ENCODE results near the gene HPS3.
"Not testable (repeated sequence)": the region's sequence is repeated elsewhere in the genome, so short reads cannot be mapped to it uniquely, and the experiment has no call there.

HPS3 gene

DNA sequence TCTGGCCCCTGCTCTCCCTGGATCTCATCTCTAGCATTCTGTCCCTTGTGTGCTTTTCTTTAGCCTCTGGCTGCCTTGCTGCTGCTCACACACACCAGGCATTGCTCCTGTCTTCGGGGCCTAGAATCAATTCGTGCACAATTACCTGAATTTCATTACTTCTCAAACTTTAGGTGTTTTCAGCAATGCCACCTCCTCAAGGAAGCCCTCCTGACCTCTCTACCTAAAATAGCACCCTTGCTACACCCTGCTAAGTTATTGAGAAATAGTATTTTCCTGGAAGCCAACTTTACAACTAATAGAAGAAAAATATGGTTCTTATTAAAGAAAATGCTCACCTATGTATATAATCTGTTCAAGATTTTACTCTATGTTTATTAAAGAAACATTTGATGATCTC is 51.7 kb downstream of the HPS3 start:
- TF ChIP-seq Cebpa-rat (IDR thresholded peaks at IDR 0.05): no peak
- Histone ChIP-seq H3K27ac (no peak overlapping the region), H3K27me3 (no peaks in the 10 kb centered on the region), H3K36me3 (peaks cover 7 to 33% (median 12%) of the 10 kb centered on the region in 11 experiments; a peak in 15 of 22 replicates), H3K9me3 (replicated peaks in 1 of 11) (peaks cover 0 to 13% (median 9%) of the 10 kb centered on the region in 11 experiments; a peak in 18 of 22 replicates), H3K4me2 (no peak overlapping the region), H3K9ac (no peak overlapping the region), H4K20me1 (no peaks in the 10 kb centered on the region), H3K4me3 (no peak overlapping the region), H3K4me1 (peaks cover 0 to 7% (median 0%) of the 10 kb centered on the region in 10 experiments; a peak in 1 of 20 replicates)

DNA sequence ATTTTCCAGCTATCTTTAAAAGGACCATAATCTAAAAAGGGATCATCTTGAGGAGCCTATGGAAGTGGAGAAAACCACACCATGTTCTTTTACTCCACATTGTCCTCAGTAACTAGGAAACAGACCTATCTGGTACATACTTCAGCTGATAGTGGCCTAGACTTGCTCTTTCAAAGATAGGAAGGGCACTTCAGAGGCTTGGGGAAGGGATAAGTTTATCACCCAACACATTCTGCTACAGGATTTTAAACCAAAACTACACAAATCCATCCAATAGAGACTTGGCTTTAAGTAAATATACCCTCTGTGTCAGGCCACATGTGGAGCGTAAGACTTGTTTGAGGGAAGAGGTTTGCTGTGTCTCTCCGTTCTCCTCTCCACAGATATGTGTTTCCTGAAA is 56.8 kb downstream of the HPS3 start:
- H3K4me2 ChIP-seq: no peak overlapping the region
- no peak for TF ChIP-seq Cebpa-rat (IDR thresholded peaks at IDR 0.05)
- no peaks in the 10 kb centered on the region for H3K36me3 ChIP-seq
- H3K4me1 ChIP-seq: no peaks in the 10 kb centered on the region
- no peaks in the 10 kb centered on the region for H3K9me3 ChIP-seq (replicated peaks in 1 of 11)
- no peaks in the 10 kb centered on the region for H3K27me3 ChIP-seq
- no peaks in the 10 kb centered on the region for H4K20me1 ChIP-seq
- H3K9ac ChIP-seq: no peak overlapping the region
- H3K4me3 ChIP-seq: no peak overlapping the region
- H3K27ac ChIP-seq: no peak overlapping the region

DNA sequence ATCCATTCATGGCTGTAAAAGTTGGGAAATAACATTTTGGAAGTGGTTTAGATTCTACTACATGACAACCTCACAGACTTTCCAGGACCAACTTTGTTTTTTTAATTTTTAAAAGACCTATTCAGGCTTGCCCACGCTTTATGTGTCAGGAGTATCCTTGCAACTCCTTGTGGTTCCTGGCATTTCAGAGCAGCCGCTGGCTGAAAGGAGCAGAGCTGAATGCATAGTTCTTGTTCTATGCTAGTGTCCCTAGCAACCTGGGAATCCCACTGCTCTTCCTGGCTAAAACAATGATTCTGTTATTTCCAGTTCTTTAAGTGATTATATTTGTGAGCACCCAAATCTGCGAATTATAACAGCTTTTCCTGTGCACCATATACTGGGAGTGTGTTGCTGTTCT is 57.3 kb downstream of the HPS3 start:
- Histone ChIP-seq H3K9me3 (replicated peaks in 1 of 11) (no peaks in the 10 kb centered on the region), H3K36me3 (no peaks in the 10 kb centered on the region), H3K9ac (no peak overlapping the region), H3K4me1 (no peaks in the 10 kb centered on the region), H3K4me2 (no peak overlapping the region), H3K4me3 (no peak overlapping the region), H4K20me1 (no peaks in the 10 kb centered on the region), H3K27me3 (no peaks in the 10 kb centered on the region), H3K27ac (no peak overlapping the region)
- TF ChIP-seq Cebpa-rat (IDR thresholded peaks at IDR 0.05): no peak

DNA sequence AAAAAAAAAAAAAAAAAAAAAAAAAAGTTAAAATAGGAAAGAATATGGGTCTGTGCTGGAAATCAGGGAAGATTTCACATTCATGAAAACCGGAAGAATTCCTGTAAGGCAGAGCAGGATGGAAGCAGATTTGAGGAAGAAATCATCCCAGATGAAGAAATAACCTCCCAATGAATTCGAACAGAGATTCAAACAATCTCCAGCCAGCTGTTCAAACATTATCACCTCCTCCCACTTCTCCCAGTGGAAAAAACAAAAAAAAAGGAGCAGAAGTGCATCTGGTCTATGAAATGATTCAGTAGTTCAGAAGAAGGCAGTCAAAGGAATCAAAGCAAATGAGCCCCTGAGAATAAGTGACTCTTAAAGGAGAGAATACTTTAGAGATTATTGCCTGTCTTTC is 59.1 kb downstream of the HPS3 start:
- H4K20me1 ChIP-seq: no peaks in the 10 kb centered on the region
- H3K4me3 ChIP-seq: no peak overlapping the region
- TF ChIP-seq Cebpa-rat (IDR thresholded peaks at IDR 0.05): no peak
- H3K36me3 ChIP-seq: no peaks in the 10 kb centered on the region
- no peak overlapping the region for H3K9ac ChIP-seq
- H3K4me1 ChIP-seq: no peaks in the 10 kb centered on the region
- H3K27ac ChIP-seq: no peak overlapping the region
- H3K4me2 ChIP-seq: no peak overlapping the region
- no peaks in the 10 kb centered on the region for H3K9me3 ChIP-seq (replicated peaks in 1 of 11)
- no peaks in the 10 kb centered on the region for H3K27me3 ChIP-seq

DNA sequence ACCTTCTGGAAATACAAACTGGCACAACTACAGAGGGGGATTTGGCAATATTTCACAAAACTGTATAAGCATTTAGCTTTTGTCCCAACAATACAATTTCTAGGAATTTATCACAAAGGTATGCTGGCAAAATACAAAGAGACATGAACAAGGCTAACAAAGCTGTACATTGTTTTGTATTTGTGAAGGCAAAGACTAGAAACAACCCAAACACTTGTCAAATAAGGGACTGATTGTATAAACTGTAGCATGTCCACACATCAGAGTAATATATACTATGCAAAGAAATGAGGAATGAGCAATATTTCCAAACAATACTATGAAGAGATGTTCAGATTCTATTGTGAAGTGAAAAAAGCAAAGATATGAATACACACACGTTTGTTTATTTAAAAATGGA is 65.8 kb downstream of the HPS3 start:
- Histone ChIP-seq H3K4me3 (no peak overlapping the region), H3K4me1 (no peaks in the 10 kb centered on the region), H3K4me2 (no peak overlapping the region), H4K20me1 (no peaks in the 10 kb centered on the region), H3K27me3 (no peaks in the 10 kb centered on the region), H3K9me3 (replicated peaks in 1 of 11) (no peaks in the 10 kb centered on the region), H3K27ac (no peak overlapping the region), H3K9ac (no peak overlapping the region), H3K36me3 (no peaks in the 10 kb centered on the region)
- no peak for TF ChIP-seq Cebpa-rat (IDR thresholded peaks at IDR 0.05)

DNA sequence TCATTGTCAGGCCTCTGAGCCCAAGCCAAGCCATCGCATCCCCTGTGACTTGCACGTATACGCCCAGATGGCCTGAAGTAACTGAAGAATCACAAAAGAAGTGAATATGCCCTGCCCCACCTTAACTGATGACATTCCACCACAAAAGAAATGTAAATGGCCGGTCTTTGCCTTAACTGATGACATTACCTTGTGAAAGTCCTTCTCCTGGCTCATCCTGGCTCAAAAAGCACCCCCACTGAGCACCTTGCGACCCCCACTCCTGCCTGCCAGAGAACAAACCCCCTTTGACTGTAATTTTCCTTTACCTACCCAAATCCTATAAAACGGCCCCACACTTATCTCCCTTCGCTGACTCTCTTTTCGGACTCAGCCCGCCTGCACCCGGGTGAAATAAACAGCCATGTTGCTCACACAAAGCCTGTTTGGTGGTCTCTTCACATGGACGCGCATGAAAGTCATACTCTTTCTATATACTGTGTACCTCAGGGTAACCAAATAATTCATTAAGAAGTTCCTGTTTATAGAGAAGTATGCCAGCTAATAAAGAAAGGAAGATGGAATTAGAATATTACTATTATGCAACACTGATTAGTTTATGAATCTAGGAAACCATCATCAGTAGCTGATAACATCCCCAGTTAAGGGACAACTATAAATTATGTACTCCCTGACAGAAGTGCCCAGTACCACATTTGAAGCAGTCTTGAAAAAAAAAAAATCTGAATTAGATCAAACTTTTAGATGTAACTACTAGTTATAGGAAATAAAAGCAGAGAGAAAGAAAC is 67.6 kb downstream of the HPS3 start:
- not testable (repeated sequence) for H3K4me3 ChIP-seq; H3K36me3 ChIP-seq; H3K27me3 ChIP-seq; H3K9ac ChIP-seq; H3K9me3 ChIP-seq (replicated peaks in 1 of 11); H3K4me1 ChIP-seq; H4K20me1 ChIP-seq; H3K27ac ChIP-seq; H3K4me2 ChIP-seq

DNA sequence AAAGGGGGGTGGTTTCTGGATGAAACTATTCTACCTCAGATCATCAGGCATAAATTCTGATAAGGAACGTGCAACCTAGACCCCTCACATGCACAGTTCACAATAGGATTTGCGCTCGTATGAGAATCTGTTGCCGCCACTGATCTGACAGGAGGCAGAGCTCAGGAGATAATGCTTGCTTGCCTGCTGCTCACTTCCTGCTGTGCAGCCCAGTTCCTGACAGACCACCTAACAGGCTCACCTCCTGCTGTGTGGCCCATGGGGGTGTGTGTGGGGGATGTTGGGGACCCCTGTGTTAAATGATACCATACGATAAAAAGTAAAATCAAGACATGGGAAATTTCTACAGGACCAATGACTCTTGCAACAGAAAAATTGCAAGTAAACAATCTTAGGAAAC is 68.2 kb downstream of the HPS3 start:
- TF ChIP-seq Cebpa-rat (IDR thresholded peaks at IDR 0.05): no peak
- Histone ChIP-seq H3K27me3 (no peaks in the 10 kb centered on the region), H3K4me1 (no peaks in the 10 kb centered on the region), H3K36me3 (no peaks in the 10 kb centered on the region), H3K4me2 (no peak overlapping the region), H4K20me1 (no peaks in the 10 kb centered on the region), H3K4me3 (no peak overlapping the region), H3K9ac (no peak overlapping the region), H3K27ac (no peak overlapping the region), H3K9me3 (replicated peaks in 1 of 11) (no peaks in the 10 kb centered on the region)

DNA sequence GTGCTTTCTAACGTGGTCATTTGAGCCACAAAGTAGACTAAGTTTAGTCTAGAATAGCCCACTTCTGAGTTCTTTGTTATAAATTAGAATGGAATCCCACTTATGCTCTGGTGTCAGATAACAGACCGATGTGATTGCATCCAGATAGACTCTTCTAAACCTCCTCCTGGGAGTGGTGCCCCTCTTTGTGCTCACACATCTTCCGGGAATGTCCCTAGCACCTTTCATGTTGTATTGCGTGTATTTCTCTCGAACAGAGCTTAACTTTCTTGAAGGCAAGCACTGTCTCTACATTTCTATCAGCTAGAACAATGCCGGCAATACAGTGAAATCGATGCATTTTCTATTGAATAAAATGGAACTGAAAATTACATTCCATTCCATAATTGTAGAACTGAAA is 69.2 kb downstream of the HPS3 start:
- Histone ChIP-seq H3K27me3 (no peaks in the 10 kb centered on the region), H3K4me1 (peaks cover 0 to 5% (median 4%) of the 10 kb centered on the region in 10 experiments; a peak in 14 of 20 replicates), H4K20me1 (no peaks in the 10 kb centered on the region), H3K9ac (no peak overlapping the region), H3K9me3 (replicated peaks in 1 of 11) (no peaks in the 10 kb centered on the region), H3K27ac (no peak overlapping the region), H3K36me3 (no peaks in the 10 kb centered on the region), H3K4me3 (no peak overlapping the region), H3K4me2 (no peak overlapping the region)
- TF ChIP-seq Cebpa-rat (IDR thresholded peaks at IDR 0.05): no peak

DNA sequence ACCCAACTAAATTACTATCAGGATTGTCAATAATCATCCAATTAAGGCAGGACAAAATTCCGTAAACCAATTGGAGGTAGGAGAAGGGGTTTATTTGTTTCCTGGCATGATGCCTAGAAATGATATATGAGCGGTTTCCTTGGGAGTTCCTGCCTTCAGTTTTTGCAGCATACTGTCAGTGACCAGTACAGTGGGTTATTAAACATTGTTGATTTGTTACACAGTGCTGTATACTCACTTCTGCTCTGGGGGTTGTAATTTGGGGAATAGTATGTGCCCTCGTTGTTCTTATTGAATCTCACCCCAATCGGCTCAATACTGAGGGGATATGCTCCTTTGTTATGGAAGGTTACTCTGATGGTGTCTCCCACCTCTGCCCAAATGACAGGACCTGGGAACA is 70.0 kb downstream of the HPS3 start:
- H4K20me1 ChIP-seq: no peaks in the 10 kb centered on the region
- H3K9me3 ChIP-seq (replicated peaks in 1 of 11): no peaks in the 10 kb centered on the region
- no peaks in the 10 kb centered on the region for H3K27me3 ChIP-seq
- no peak overlapping the region for H3K27ac ChIP-seq
- no peaks in the 10 kb centered on the region for H3K36me3 ChIP-seq
- no peak overlapping the region for H3K4me2 ChIP-seq
- H3K4me1 ChIP-seq: peaks cover 0 to 10% (median 9%) of the 10 kb centered on the region in 10 experiments; a peak in 14 of 20 replicates
- no peak overlapping the region for H3K4me3 ChIP-seq
- no peak overlapping the region for H3K9ac ChIP-seq
- no peak for TF ChIP-seq Cebpa-rat (IDR thresholded peaks at IDR 0.05)

DNA sequence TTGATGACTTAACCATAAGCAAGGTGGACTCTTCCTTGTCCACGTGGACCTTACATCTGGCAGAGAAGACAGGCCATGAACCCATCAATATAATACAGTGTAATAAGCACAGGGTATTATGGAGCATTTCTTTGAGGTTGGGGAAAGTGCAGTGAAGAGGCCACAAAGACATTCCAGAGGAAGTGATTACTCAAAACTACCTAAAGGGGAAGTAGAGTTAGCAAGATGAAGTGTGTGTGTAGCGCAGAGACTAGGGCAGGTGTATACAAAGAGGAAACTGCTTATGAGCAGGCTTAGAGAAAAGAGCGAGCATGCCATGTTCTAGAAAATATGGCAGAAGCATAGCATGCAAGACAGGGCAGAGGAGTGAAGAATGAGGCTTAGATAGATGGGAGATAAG is 74.3 kb downstream of the HPS3 start:
- TF ChIP-seq Cebpa-rat (IDR thresholded peaks at IDR 0.05): no peak
- no peaks in the 10 kb centered on the region for H3K9me3 ChIP-seq (replicated peaks in 1 of 11)

More for the DNA sequence above, 74.3 kb downstream of the HPS3 start:
- H3K4me3 ChIP-seq: no peak overlapping the region
- peak overlapping the region in 8 of 11 experiments; percentile 30 to 62 (median 42); a peak in 15 of 22 replicates for H3K4me2 ChIP-seq
- no peaks in the 10 kb centered on the region for H3K27me3 ChIP-seq
- H3K9ac ChIP-seq: no peak overlapping the region
- H3K27ac ChIP-seq: no peak overlapping the region
- peaks cover 0 to 10% (median 9%) of the 10 kb centered on the region in 10 experiments; a peak in 14 of 20 replicates for H3K4me1 ChIP-seq
- no peaks in the 10 kb centered on the region for H3K36me3 ChIP-seq
- no peaks in the 10 kb centered on the region for H4K20me1 ChIP-seq
